OCI-LY3 (cell line): Measurements from ENCODE around the gene ALKBH1.
A peak's percentile ranks its signal among the peaks of the same experiment; 100 is the strongest.

Experiments
- H2AFZ ChIP-seq: fragments of 200-600, 300-600 bp; shearing (Covaris generic); 2 replicates; pipeline ENCODE4 v1.6.0; 2014; ENCODE audit warnings: antibody characterized with exemption, low read depth, low read length
- H3K27ac ChIP-seq: fragments of 200-600, 300-600 bp; sonication (generic); 2 replicates; pipeline ENCODE4 v1.5.1; 2014; ENCODE audit warnings: mild to moderate bottlenecking, low read length, moderate library complexity, mixed read lengths
- H3K27me3 ChIP-seq: fragments of 200-600, 300-600 bp; sonication (generic); 2 replicates; pipeline ENCODE4 v1.6.1; 2014; ENCODE audit warnings: low read depth, low read length, mixed read lengths
- H3K36me3 ChIP-seq: fragments of 200-600, 300-600 bp; sonication (generic); replicated peaks from 2 replicates; pipeline ENCODE3; 2014; ENCODE audit warnings: low read depth, low read length, mixed read lengths
- H3K4me1 ChIP-seq: fragments of 300-600, 200-600 bp; sonication (generic); 2 replicates; pipeline ENCODE4 v1.6.1; 2014; ENCODE audit warnings: low read length, mixed read lengths
- H3K4me2 ChIP-seq: fragments of 200-600, 300-600 bp; sonication (generic); 2 replicates; pipeline ENCODE4 v1.6.1; 2014; ENCODE audit warnings: low read length, mixed read lengths
- H3K4me3 ChIP-seq: fragments of 300-600, 200-600 bp; sonication (generic); 2 replicates; pipeline ENCODE4 v1.5.1; 2014; ENCODE audit warnings: antibody characterized with exemption, mild to moderate bottlenecking, low read length, moderate library complexity
- H3K79me2 ChIP-seq: fragments of 300-600, 200-600 bp; shearing (Covaris generic); 2 replicates; pipeline ENCODE4 v1.6.1; 2014; ENCODE audit warnings: mild to moderate bottlenecking, low read length, mixed read lengths
- H3K9ac ChIP-seq: fragments of 300-600, 200-600 bp; shearing (Covaris generic); 2 replicates; pipeline ENCODE4 v1.6.0; 2014; ENCODE audit warnings: mild to moderate bottlenecking, low read length, moderate library complexity
- H3K9me3 ChIP-seq: fragments of 200-600, 300-600 bp; shearing (Covaris generic); 2 replicates; pipeline ENCODE4 v1.6.1; 2014; ENCODE audit warnings: low read length, mixed read lengths; ENCODE audit not compliant: insufficient read depth
- H4K20me1 ChIP-seq: fragments of 200-600, 300-600 bp; sonication (generic); 2 replicates; pipeline ENCODE4 v1.6.1; 2016; ENCODE audit warnings: low read length, mixed read lengths; ENCODE audit not compliant: insufficient read depth
- EZH2phosphoT487 ChIP-seq: fragments of 200-600 bp; shearing (Covaris generic); IDR thresholded peaks from 2 replicates; pipeline ENCODE4 v1.6.1; 2018; ENCODE audit warnings: antibody characterized with exemption, mixed run types, low read depth
- TF ChIP-seq, protein P1 (sequence below): fragments of 200-600, 300-600 bp; sonication (generic); IDR thresholded peaks from 2 replicates; pipeline ENCODE4 v1.5.1; 2014; ENCODE audit warnings: antibody characterized with exemption, low read length, low read depth

The ALKBH1 gene

DNA sequence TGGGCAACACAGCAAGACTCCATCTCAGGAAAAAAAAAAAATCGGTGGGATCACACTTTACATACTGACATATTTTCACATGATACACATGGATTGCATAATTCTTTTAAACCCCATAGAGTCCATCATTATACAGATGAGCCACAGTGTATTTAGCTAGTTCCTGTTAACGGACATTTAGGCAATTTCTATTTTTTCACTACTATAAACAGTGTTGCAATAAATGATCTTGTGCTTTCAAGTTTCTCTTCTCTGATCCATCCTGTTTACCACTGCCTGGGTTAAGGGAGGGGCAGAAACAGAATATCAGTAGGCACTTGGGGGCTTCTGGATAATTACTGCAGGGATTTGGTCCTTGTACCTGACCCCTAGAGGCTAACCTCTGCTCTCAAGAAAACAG, 48.0 kb downstream of the ALKBH1 start:
- H3K79me2 ChIP-seq = no peaks in the 10 kb centered on the region
- H3K4me2 ChIP-seq = no peak overlapping the region
- no peaks in the 10 kb centered on the region for H3K36me3 ChIP-seq
- H3K4me1 ChIP-seq = no peaks in the 10 kb centered on the region
- H2AFZ ChIP-seq = no peak overlapping the region
- no peak overlapping the region for H3K9ac ChIP-seq
- H3K9me3 ChIP-seq = no peaks in the 10 kb centered on the region
- H3K27me3 ChIP-seq = no peaks in the 10 kb centered on the region
- no peak overlapping the region for H3K4me3 ChIP-seq
- TF ChIP-seq, protein P1, sequence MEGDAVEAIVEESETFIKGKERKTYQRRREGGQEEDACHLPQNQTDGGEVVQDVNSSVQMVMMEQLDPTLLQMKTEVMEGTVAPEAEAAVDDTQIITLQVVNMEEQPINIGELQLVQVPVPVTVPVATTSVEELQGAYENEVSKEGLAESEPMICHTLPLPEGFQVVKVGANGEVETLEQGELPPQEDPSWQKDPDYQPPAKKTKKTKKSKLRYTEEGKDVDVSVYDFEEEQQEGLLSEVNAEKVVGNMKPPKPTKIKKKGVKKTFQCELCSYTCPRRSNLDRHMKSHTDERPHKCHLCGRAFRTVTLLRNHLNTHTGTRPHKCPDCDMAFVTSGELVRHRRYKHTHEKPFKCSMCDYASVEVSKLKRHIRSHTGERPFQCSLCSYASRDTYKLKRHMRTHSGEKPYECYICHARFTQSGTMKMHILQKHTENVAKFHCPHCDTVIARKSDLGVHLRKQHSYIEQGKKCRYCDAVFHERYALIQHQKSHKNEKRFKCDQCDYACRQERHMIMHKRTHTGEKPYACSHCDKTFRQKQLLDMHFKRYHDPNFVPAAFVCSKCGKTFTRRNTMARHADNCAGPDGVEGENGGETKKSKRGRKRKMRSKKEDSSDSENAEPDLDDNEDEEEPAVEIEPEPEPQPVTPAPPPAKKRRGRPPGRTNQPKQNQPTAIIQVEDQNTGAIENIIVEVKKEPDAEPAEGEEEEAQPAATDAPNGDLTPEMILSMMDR = no peak
- H3K27ac ChIP-seq = no peak overlapping the region
- H4K20me1 ChIP-seq = no peaks in the 10 kb centered on the region

DNA sequence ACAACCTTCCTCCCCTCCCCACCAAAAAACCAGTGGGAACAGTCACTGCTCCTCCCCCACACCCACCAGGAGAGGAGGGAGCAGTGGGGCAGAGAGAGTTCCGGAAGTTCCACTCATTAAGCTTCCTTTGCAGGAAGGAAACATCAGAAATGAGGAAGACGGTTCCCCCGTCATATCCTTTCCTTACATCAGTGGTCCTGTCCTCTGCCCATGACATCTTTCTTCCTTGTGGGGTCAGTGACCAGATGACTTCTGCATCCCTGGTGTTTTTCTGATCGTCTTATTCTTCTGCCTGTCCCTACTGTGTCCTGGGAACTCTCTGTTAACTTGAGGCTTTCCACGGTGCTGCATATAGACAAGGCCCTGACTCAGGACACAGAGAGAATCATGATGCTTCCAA, 50.5 kb downstream of the ALKBH1 start:
- Histone ChIP-seq H3K79me2 (no peaks in the 10 kb centered on the region), H2AFZ (no peak overlapping the region; the same call in 1 of the 2 replicates), H3K27ac (no peak overlapping the region), H3K9me3 (no peaks in the 10 kb centered on the region), H3K4me2 (no peak overlapping the region), H3K4me3 (no peak overlapping the region), H4K20me1 (no peaks in the 10 kb centered on the region), H3K36me3 (no peaks in the 10 kb centered on the region), H3K27me3 (no peaks in the 10 kb centered on the region), H3K4me1 (no peaks in the 10 kb centered on the region), H3K9ac (no peak overlapping the region)
- no peak for TF ChIP-seq EZH2phosphoT487

DNA sequence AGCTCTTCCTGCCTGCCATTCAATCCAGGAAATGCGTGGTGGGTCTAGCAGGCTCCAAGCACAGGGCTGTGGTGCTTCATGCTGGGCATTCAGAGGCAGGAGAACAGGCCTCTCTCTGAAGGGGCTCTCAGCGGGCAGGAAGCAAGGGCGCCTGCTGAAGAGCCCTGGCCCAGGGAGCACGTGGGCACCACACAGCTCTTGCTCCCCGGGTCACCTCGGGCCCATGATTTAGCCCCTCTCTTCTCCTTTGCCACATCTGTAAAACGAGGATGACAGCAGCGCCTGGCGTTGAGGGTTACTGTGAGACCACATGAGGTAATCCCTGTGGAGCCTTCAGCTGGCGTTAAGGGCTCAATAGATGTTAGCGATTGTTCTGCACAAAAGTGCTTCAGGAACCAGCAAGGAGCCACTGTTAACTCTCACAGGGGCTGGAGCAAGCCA, 53.8 kb downstream of the ALKBH1 start:
- Histone ChIP-seq H4K20me1 (no peaks in the 10 kb centered on the region), H3K27me3 (no peaks in the 10 kb centered on the region), H3K4me1 (no peaks in the 10 kb centered on the region), H3K79me2 (no peaks in the 10 kb centered on the region), H3K4me3 (no peak overlapping the region), H2AFZ (peak overlapping the region; percentile 17; the same call in 1 of the 2 replicates), H3K36me3 (no peaks in the 10 kb centered on the region), H3K27ac (no peak overlapping the region), H3K9ac (no peak overlapping the region), H3K9me3 (no peaks in the 10 kb centered on the region), H3K4me2 (no peak overlapping the region)
- TF ChIP-seq, protein P1 = no peak
- TF ChIP-seq EZH2phosphoT487 = no peak

DNA sequence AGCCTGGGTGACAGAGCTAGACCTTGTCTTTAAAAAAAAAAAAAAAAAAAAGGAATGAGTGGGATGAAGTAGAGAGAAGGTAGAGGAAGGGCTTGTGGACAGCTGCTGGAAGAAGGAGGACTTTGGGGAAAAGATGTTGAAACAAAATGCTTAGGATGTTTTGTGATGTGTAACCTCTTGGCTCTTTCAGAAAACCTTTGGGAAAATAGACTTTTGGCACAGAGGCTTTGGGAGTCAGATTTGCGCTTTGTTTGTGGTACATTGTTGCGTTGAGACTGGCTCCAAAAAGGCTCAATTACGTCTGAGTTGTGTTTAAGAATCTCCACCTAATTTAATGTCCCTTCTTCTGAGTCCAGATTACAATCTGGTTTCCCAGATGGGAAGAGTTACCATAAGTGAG, 58.5 kb downstream of the ALKBH1 start:
- Histone ChIP-seq H3K4me1 (no peaks in the 10 kb centered on the region), H2AFZ (no peak overlapping the region), H3K79me2 (no peaks in the 10 kb centered on the region), H3K36me3 (no peaks in the 10 kb centered on the region), H3K27ac (no peak overlapping the region), H3K27me3 (no peaks in the 10 kb centered on the region), H3K4me2 (no peak overlapping the region), H3K9me3 (no peaks in the 10 kb centered on the region), H3K9ac (no peak overlapping the region), H4K20me1 (no peaks in the 10 kb centered on the region), H3K4me3 (no peak overlapping the region)
- no peak for TF ChIP-seq EZH2phosphoT487

DNA sequence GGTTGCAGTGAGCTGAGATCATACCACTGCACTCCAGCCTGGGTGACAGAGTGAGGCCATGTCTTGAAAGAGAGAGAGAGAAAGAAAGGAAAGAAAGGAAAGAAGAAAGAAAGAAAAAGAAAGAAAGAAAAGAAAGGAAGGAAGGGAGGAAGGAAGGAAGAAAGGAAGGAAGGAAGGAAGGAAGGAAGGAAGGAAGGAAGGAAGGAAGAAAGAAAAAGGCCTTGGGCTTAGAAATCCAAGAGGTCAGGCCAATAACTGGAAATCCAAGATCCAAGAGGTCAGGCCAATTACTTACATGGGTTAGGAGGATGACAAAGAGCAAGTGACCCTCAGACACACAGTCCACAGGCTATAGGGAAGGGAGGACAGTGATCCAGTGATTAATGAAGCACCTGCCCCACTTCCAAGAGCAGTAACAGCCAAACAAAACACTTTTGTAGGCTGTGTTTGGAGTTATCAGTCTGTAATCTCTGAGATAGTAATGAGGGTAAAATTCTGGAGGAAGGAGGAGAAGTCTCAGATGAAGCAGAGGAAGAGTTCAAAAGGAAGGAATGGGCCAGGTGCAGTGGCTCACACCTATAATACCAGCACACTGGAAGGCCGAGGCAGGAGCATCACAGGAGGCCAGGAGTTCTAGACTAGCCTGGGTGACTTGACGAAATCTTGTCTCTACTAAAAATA, 59.2 kb downstream of the ALKBH1 start:
- H3K9ac ChIP-seq = no peak overlapping the region
- no peak overlapping the region for H2AFZ ChIP-seq
- no peak overlapping the region for H3K4me3 ChIP-seq
- no peaks in the 10 kb centered on the region for H3K4me1 ChIP-seq
- no peaks in the 10 kb centered on the region for H3K27me3 ChIP-seq
- no peaks in the 10 kb centered on the region for H3K79me2 ChIP-seq
- H3K4me2 ChIP-seq = no peak overlapping the region
- H3K9me3 ChIP-seq = no peaks in the 10 kb centered on the region
- TF ChIP-seq, protein P1 = no peak
- TF ChIP-seq EZH2phosphoT487 = no peak
- no peak overlapping the region for H3K27ac ChIP-seq
- no peaks in the 10 kb centered on the region for H4K20me1 ChIP-seq
- H3K36me3 ChIP-seq = no peaks in the 10 kb centered on the region
